SU-DHL-6 (cell line): ENCODE measurements around the gene ARHGEF4.

Source experiments
- H2AFZ ChIP-seq: fragments of 200-600 bp; sonication (generic); 2 replicates; pipeline ENCODE4 v1.6.1; 2014; ENCODE audit warnings: low read depth, mild to moderate bottlenecking, moderate library complexity, mixed read lengths, antibody characterized with exemption, low read length; ENCODE audit not compliant: severe bottlenecking
- H3F3A ChIP-seq: fragments of 200-600 bp; shearing (Covaris generic); 2 replicates; pipeline ENCODE4 v1.6.0; 2016; ENCODE audit warnings: antibody characterized with exemption, mild to moderate bottlenecking; ENCODE audit not compliant: insufficient read depth
- H3K27ac ChIP-seq: fragments of 200-600 bp; sonication (generic); 2 replicates; pipeline ENCODE4 v1.5.1; 2016; ENCODE audit warnings: low read depth, mild to moderate bottlenecking, low read length, moderate library complexity, mixed read lengths
- H3K27me3 ChIP-seq: fragments of 200-600 bp; sonication (generic), shearing (Covaris generic); 2 replicates; pipeline ENCODE4 v1.6.0; 2014; ENCODE audit warnings: mild to moderate bottlenecking, low read length
- H3K36me3 ChIP-seq: fragments of 200-600 bp; sonication (generic); 2 replicates; pipeline ENCODE4 v1.6.1; 2014; ENCODE audit warnings: mild to moderate bottlenecking, low read length, mixed read lengths
- H3K4me2 ChIP-seq: fragments of 300-600, 200-600 bp; shearing (Covaris generic), sonication (generic); 2 replicates; pipeline ENCODE4 v1.6.0; 2014; ENCODE audit warnings: low read length, low read depth, mild to moderate bottlenecking; ENCODE audit not compliant: poor library complexity, severe bottlenecking
- H3K4me3 ChIP-seq: fragments of 200-600 bp; sonication (generic); 2 replicates; pipeline ENCODE4 v1.5.1; 2014; ENCODE audit warnings: antibody characterized with exemption, low read length, mild to moderate bottlenecking, mixed read lengths; ENCODE audit not compliant: insufficient read depth, poor library complexity, severe bottlenecking
- H3K79me2 ChIP-seq: fragments of 200-600 bp; sonication (generic); 2 replicates; pipeline ENCODE4 v1.6.1; 2014; ENCODE audit warnings: mild to moderate bottlenecking, low read length, moderate library complexity; ENCODE audit not compliant: insufficient read depth
- H3K9ac ChIP-seq: fragments of 200-600 bp; sonication (generic); 2 replicates; pipeline ENCODE4 v1.7.0; 2014; ENCODE audit warnings: mild to moderate bottlenecking, low read length
- H3K9me2 ChIP-seq: fragments of 200-600 bp; sonication (generic); replicated peaks from 2 replicates; pipeline ENCODE4 v1.6.1; 2014; ENCODE audit warnings: low read length; ENCODE audit not compliant: insufficient read depth
- H3K9me3 ChIP-seq: fragments of 200-600 bp; sonication (generic); 2 replicates; pipeline ENCODE4 v1.6.1; 2014; ENCODE audit warnings: low read length, mixed read lengths; ENCODE audit not compliant: insufficient read depth
- H4K20me1 ChIP-seq: fragments of 200-600 bp; sonication (generic); 2 replicates; pipeline ENCODE4 v1.6.1; 2014; ENCODE audit warnings: low read depth, mild to moderate bottlenecking, antibody characterized with exemption, low read length, moderate library complexity, mixed read lengths
- EZH2phosphoT487 ChIP-seq: fragments of 200-600 bp; sonication (generic), shearing (Covaris generic); conservative IDR thresholded peaks from 2 replicates; pipeline ENCODE4 v1.6.1; 2018; ENCODE audit warnings: mild to moderate bottlenecking, antibody characterized with exemption, low read length, moderate library complexity, mixed read lengths
- TF ChIP-seq, protein P1 (sequence below): fragments of 200-600 bp; sonication (generic); IDR thresholded peaks from one replicate; pipeline ENCODE4 v1.5.1; 2017; ENCODE audit warnings: antibody characterized with exemption, mild to moderate bottlenecking, low read length, moderate library complexity; ENCODE audit not compliant: insufficient read depth, poor library complexity, severe bottlenecking

The ARHGEF4 gene

DNA sequence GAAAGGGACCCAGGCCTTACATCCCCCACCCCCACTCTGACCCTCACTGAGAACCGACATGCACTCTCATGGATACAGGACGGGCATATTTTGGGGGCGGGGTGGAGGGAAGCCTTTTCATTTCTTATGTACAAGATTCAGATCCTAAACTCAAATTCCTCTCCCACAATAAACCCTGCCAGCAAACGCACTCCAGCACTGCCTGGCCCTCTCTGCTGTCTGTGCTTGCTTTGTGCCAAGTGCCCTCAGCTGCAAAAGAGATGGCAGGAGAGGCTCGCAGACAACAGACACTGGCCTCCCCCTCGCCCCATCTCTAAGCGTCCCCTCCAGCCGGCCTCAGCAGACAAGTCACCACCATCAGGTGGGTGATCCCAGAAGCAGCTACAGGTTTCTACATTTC, 214.2 kb downstream of the ARHGEF4 start:
- no peak for TF ChIP-seq EZH2phosphoT487
- TF ChIP-seq, protein P1, sequence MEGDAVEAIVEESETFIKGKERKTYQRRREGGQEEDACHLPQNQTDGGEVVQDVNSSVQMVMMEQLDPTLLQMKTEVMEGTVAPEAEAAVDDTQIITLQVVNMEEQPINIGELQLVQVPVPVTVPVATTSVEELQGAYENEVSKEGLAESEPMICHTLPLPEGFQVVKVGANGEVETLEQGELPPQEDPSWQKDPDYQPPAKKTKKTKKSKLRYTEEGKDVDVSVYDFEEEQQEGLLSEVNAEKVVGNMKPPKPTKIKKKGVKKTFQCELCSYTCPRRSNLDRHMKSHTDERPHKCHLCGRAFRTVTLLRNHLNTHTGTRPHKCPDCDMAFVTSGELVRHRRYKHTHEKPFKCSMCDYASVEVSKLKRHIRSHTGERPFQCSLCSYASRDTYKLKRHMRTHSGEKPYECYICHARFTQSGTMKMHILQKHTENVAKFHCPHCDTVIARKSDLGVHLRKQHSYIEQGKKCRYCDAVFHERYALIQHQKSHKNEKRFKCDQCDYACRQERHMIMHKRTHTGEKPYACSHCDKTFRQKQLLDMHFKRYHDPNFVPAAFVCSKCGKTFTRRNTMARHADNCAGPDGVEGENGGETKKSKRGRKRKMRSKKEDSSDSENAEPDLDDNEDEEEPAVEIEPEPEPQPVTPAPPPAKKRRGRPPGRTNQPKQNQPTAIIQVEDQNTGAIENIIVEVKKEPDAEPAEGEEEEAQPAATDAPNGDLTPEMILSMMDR, result no peak
- Histone ChIP-seq H3K4me3 (no peak overlapping the region), H3K9me2 (no peaks in the 10 kb centered on the region), H3K9me3 (no peaks in the 10 kb centered on the region), H3K79me2 (no peaks in the 10 kb centered on the region), H3K27ac (no peak overlapping the region), H3K27me3 (no peaks in the 10 kb centered on the region), H3K4me2 (no peak overlapping the region), H3F3A (no peaks in the 10 kb centered on the region), H3K9ac (no peak overlapping the region), H3K36me3 (peaks cover 27% of the 10 kb centered on the region; the same call in 1 of the 2 replicates), H2AFZ (no peak overlapping the region), H4K20me1 (peaks cover 9% of the 10 kb centered on the region; the same call in 1 of the 2 replicates)

DNA sequence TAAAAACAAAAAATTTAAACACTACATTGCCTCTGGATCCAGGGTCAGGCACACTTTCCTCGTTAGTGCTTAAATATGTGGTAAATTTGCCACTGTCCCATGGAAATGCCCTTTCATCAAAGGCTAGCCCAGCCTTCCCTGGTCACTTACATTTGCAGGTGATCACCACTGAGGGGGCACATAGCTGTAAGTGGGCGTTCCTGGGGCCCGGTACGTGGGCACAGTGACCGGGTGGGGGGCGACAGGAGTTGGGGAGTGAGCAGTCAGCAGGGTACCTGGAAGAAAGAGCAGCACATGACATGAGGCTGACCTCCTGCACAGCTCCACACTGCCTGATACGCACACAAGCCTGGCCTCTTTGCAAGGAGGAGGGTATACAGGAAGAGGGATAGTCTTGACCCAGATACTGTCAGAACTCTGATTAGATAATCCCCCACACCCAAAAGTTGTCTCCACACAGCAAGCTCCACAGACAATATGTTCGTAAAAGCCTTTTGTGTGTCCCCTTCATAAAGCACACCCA, 216.1 kb downstream of the ARHGEF4 start:
- peaks cover 13% of the 10 kb centered on the region for H3K79me2 ChIP-seq
- no peak overlapping the region for H2AFZ ChIP-seq
- TF ChIP-seq, protein P1, result no peak
- TF ChIP-seq EZH2phosphoT487, result no peak
- H3F3A ChIP-seq, result no peaks in the 10 kb centered on the region
- H3K9ac ChIP-seq, result no peak overlapping the region
- no peak overlapping the region for H3K4me2 ChIP-seq
- no peak overlapping the region for H3K4me3 ChIP-seq
- no peaks in the 10 kb centered on the region for H3K9me3 ChIP-seq
- H4K20me1 ChIP-seq, result peaks cover 14% of the 10 kb centered on the region; the same call in 1 of the 2 replicates
- no peaks in the 10 kb centered on the region for H3K9me2 ChIP-seq
- no peak overlapping the region for H3K27ac ChIP-seq
- H3K36me3 ChIP-seq, result peaks cover 29% of the 10 kb centered on the region; the same call in 1 of the 2 replicates
- no peaks in the 10 kb centered on the region for H3K27me3 ChIP-seq

DNA sequence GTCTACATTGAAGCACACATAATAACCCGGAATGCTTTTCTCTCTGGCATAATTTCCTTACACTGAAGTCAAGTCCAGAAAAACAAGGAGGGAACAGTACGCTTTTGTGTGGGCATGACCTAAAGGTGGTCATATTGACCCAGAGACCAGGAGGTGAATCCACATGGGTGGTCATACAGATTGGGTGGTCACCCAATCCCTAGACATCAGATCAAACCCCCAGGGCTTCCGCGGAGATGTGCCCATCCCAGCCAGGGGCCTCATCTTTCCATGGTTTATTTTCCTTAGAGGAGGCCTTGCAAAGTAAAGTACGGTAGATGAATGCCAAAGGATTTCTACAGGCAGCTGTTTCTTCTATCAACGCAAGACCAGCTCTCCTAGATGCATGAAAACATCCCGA, 217.8 kb downstream of the ARHGEF4 start:
- Histone ChIP-seq H3K9ac (no peak overlapping the region), H4K20me1 (peaks cover 16% of the 10 kb centered on the region), H3K9me2 (no peaks in the 10 kb centered on the region), H3K79me2 (peaks cover 30% of the 10 kb centered on the region), H3K36me3 (peaks cover 29% of the 10 kb centered on the region; the same call in 1 of the 2 replicates), H3K4me3 (no peak overlapping the region), H3K27me3 (no peaks in the 10 kb centered on the region), H3F3A (no peaks in the 10 kb centered on the region), H3K9me3 (no peaks in the 10 kb centered on the region), H2AFZ (no peak overlapping the region), H3K4me2 (no peak overlapping the region), H3K27ac (no peak overlapping the region)
- TF ChIP-seq, protein P1, result no peak
- TF ChIP-seq EZH2phosphoT487, result no peak
